Measurements from ENCODE around the gene GALNT12.

DNA sequence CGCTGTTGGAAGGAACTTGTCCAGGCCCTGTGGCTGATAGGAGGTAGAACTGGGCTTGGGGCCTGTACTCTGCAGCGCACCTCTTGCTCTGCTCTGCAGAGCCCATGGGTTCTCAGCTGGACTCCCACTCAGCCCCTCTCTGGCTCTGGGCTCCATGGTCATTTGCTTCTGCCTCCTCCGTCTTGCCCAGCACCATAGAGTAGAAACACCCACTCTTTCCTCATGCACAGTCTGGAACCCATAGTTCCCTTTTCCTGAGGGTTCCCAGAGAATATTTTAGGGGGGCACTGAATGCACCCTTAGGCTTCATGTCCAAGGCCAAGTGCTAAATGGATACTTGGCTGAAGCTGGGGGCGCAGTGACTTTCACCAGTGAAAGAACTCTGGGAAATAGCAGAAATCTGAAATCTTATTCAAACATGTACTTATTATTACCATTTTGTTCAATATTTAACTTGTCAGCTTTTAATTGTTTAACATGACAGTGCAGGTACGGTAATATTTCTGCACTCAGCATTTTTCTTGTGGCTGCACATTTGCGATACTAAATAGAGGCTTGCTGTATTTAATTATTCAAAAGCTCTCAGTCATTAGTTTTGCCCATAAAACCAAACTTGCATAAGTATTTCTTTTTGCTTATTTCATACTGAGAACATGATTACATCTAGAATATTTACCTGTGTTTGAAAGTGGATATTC lies 31.5 kb downstream of the GALNT12 start:
- TF ChIP-seq, protein P1, sequence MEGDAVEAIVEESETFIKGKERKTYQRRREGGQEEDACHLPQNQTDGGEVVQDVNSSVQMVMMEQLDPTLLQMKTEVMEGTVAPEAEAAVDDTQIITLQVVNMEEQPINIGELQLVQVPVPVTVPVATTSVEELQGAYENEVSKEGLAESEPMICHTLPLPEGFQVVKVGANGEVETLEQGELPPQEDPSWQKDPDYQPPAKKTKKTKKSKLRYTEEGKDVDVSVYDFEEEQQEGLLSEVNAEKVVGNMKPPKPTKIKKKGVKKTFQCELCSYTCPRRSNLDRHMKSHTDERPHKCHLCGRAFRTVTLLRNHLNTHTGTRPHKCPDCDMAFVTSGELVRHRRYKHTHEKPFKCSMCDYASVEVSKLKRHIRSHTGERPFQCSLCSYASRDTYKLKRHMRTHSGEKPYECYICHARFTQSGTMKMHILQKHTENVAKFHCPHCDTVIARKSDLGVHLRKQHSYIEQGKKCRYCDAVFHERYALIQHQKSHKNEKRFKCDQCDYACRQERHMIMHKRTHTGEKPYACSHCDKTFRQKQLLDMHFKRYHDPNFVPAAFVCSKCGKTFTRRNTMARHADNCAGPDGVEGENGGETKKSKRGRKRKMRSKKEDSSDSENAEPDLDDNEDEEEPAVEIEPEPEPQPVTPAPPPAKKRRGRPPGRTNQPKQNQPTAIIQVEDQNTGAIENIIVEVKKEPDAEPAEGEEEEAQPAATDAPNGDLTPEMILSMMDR (IDR thresholded peaks at IDR 0.05) = no peak
- no peak for TF ChIP-seq POLR2A (IDR thresholded peaks at IDR 0.05)

All from prostate gland (tissue), 2 donors.